ENCODE measurements around the gene UVRAG.

GRCh38 chr11:76149713-76150112 is 334.7 kb downstream of the UVRAG start:
- TF ChIP-seq CTCF (IDR thresholded peaks at IDR 0.05): no peak
- TF ChIP-seq POLR2A (IDR thresholded peaks at IDR 0.05): no peak

Measured in tibial nerve (tissue), 3 donors.